Hepatocyte (in vitro differentiated cells): Measurements from ENCODE around the gene TRIM32.

Experiments used
- CTCF ChIP-seq: fragments of 200-600 bp; sonication (generic); IDR thresholded peaks from 2 replicates; pipeline ENCODE4 v1.5.1; 2016; ENCODE audit warnings: antibody characterized with exemption, mild to moderate bottlenecking; ENCODE audit not compliant: poor library complexity
- EZH2 ChIP-seq: fragments of 200-600 bp; sonication (generic); IDR thresholded peaks from 2 replicates; pipeline ENCODE4 v1.6.1; 2016; ENCODE audit warnings: antibody characterized with exemption, mild to moderate bottlenecking, borderline replicate concordance

- TF ChIP-seq CTCF, result no peak
- no peak for TF ChIP-seq EZH2
Observed at GRCh38 chr9:116733010-116733641, 46.0 kb downstream of the TRIM32 start.
